Hippocampal formation (tissue), 2 donors: ENCODE data around the gene AQP6.

ENCODE experiments used
- DNase-seq, 2 donors: peaks; one replicate each; lab custom pipeline; 2025; lab: John Stamatoyannopoulos, UW

The AQP6 gene

DNA sequence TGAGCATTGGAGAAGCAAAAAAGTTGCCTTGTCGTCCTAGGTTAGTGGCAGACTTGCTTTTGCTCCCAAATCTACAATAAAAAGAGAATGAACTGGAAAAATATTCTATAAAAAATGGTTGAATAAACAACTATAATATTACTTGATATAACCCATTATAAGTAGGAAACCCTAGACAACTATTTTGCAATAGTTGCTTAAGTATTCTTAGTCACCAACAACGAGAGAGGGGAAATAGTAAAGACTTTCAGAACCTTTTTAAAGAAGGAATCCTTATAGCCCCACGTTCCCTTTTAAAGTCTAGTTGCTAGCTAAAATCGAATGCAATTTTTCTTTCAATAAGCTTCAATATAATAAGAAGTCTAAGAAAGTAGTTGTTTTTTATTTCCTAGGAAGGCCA, 17.5 kb downstream of the AQP6 start:
- no peak for DNase-seq

DNA sequence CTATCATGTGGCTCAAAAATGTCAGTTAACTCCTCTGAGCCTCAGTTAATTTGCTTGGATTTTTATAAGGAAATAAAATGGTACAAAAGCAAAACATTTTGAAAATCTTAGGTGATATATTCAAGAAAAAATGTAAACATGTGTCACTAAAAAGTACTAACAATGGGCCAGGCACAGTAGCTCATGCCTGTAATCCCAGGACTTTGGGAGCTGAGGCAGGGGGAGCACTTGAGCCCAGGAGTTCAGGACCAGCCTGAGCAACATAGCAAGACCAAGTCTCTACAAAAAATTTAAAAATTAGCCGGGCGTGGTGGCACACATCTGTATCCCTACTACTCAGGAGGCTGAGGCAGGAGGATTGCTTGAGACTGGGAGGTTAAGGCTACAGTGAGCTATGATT, 25.7 kb downstream of the AQP6 start:
- no peak for DNase-seq

DNA sequence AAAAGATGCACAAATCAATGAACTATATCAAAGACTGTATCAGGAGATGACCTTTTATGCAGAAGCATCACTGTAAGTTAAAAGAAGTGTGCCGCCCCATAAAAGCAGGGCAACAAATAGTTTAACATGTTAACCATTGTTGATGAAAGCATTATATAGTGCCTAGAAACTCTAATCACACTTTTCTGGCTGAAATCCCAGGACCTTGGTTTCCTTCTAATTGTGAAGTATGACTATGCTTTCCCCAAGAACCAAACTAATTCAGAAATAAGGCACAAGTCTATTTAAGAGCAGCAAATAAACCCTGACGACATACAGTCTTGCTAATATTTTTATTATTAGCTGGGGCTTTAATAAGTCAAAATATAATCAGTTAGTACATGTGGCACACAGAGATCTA, 30.8 kb downstream of the AQP6 start:
- DNase-seq = no peak

- no peak for DNase-seq
These were observed 31.9 kb downstream of the AQP6 start for GRCh38 chr12:50004696-50005095.

DNA sequence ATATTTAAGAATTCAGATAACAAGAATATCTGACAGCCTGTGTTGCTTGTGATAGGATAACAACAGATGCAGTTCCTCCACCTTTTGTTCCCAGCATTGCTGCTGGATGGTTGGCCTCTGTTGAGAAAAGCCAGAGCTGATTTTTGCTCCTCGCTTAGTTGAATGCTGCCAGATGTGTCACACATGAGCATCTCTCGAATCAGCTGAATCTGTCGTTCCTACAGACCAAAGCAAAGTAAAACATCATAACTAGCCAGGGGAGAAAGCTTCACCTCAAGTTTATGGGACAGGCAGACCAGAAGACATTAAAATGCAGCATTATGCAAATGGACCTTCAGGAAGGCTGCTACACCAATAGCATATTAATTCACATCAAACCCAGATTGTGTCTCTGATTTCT, 32.4 kb downstream of the AQP6 start:
- DNase-seq = no peak

GRCh38 chr12:50006280-50006679, 33.5 kb downstream of the AQP6 start:
- DNase-seq = no peak

DNA sequence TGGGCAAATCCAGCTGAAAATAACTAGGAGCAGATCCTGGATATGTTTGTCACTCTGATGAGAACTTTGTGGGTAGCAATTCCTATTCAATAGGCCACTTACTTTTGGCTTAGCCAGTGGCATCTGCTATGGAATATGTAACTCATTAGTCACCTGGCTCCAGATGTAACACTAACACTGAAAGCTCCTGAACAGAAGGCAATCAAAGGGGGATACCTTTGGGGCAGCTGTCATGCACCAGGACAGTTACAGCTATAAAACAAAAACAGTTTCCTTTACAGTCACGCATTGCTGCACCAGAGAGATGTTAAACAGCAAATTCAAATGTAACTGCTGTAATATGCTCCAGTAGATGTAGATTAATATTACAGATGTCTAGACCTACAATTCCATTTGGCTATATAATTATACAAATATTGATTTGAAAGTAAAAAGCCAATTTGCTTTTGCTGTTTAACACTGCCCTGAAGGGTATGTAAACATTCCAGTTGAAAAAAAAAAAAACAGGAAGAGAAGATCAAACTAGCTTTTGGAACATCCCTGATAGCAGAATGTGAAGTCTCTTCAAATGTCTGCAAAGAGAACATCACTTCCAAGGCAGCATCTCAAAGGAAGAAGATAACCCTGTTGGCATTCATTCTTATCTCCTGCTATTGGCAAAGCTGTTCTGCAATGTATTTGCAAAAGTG, 34.2 kb downstream of the AQP6 start:
- DNase-seq = no peak

- no peak for DNase-seq
These were observed 40.8 kb downstream of the AQP6 start for GRCh38 chr12:50013361-50014147.

DNA sequence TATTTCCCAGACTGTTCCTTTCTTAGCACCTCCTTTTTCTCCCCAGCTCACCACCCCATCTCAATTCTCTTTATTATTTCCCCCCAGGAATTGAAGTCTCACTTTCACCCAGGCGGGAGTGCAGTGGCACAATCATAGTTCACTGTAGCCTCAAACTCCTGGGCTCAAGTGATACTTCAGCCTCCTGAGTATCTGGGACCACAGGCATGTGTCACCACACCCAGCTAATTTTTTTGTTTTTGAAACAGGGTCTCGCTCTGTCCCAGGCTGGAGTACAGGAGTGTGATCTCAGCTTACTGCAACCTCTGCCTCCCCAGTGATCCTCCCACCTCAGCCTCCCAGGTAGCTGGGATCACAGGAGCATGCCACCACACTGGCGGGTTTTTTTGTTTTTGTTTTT, 41.6 kb downstream of the AQP6 start:
- no peak for DNase-seq

- DNase-seq = peak; percentile 12 to 53
These were observed 44.0 kb downstream of the AQP6 start for GRCh38 chr12:50016501-50017475.

GRCh38 chr12:50017641-50018040, 44.9 kb downstream of the AQP6 start:
- no peak for DNase-seq

DNA sequence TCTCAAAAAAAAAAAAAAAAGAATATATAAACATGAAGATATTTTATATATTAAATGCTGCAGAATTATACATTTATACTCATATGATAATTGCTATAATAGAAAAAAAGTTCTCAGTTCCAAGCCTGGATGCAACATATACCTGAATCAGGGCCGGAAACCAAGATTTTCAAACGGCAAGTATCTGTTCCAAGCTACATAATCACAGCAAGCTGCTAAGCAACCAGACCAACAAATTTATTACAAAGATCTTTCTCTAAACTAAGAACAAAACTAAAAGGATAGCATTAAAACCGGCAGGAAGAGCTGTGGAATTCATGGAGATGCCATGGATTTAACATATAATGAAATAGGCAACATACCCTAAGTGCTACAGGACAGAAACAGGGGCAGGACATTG, 45.4 kb downstream of the AQP6 start:
- no peak for DNase-seq

- DNase-seq = no peak
These were observed 46.2 kb downstream of the AQP6 start for GRCh38 chr12:50018968-50019367.

GRCh38 chr12:50019524-50019923, 46.8 kb downstream of the AQP6 start:
- DNase-seq = no peak

GRCh38 chr12:50021031-50021430, 48.3 kb downstream of the AQP6 start:
- no peak for DNase-seq

GRCh38 chr12:50022903-50023302, 50.2 kb downstream of the AQP6 start:
- DNase-seq = no peak

GRCh38 chr12:50024227-50024626, 51.5 kb downstream of the AQP6 start:
- DNase-seq = no peak

GRCh38 chr12:50024805-50025186, 52.0 kb downstream of the AQP6 start:
- DNase-seq = no peak

DNA sequence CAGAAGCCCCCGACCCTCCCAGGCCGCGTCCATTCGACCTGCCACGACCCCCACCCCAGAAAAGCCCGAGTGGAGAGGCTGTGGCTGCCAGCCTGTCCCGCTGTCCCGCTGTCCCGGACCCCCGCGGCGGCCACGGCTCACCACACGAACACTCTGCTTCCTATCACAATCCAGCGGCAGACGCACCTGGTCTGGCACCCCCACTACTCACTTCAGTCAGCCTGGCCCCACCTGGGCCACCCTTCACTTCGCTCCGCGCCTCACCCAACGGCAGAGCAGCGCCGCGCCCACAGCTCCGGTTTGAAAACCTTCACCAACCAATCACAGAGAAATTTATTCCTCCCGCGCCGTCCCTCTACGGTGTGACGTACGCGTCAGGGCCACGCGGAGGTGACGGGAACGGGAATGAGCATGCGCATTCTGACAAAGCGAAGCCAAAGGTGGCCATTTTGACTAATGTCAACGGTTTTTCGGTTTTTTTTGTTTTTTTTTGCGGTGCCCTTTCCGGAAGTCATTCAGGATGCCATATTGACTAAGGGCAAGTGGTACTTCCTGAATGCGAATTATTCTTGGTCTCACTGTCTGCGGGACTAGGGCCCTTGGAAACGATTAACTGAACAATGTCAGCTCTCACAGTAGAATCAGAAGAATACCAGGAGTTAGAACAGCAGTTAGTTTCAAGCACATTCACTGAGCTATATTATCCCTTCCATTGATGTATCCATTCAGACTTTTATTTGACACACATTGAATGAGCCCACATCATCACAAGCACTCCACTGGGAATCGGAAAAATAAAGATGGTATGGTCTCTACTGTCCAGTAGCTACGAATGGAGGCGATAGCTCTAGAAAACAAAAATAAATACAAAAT, 52.7 kb downstream of the AQP6 start, which contains the start of gene RACGAP1:
RACGAP1 (minus strand) TSS at position 308 of the 873 bp plus-strand sequence. CDS start 8,779 bp downstream, outside the sequence.
- peak; percentile 89 to 98 for DNase-seq

DNA sequence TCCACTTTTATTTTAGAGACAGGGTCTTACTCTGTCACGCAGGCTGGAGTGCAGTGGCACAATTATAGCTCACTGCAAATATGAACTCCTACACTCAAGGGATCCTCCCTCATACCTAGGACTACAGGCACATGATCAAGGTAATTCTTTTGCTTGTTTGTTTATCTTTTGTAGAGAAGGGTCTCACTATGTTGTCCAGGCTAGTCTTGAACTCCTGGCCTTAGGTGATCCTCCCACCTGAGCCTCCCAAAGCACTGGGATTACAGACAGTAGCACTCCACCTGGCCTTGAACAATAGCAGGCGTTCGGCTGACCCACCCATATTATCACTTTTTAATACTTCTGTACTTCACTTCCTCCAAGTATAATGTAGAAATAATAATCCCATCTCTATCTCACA, 53.9 kb downstream of the AQP6 start:
- DNase-seq = no peak
